Measurements from ENCODE around the gene CLRN3.

The CLRN3 gene

DNA sequence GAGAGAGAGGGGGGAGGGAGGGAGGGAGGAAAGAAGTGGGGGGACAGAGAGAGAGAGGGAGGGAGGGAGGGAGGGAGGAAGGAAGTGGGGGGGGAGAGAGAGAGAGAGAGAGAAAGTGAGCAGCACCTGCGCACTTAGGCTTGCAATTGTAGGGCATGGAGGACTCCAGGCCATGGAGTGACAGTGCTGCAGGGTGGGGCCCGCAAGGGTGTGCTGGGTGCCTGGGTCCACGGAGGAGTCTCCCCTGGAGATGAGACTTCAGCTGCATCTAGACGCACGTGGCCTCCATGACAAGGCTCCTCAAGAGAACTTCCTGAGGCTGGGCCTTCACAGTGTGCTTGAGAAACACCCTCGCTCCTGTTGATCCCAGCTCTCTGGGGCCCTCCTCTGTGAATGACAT lies 44.5 kb downstream of the CLRN3 start:
- no peak for DNase-seq (ENCODE audit: low read depth)

GRCh38 chr10:127845756-127846155 lies 47.0 kb downstream of the CLRN3 start:
- no peak for DNase-seq (ENCODE audit: low read depth)

- DNase-seq (ENCODE audit: low read depth) = no peak
Measured at GRCh38 chr10:127840884-127841283, 51.9 kb downstream of the CLRN3 start.

DNA sequence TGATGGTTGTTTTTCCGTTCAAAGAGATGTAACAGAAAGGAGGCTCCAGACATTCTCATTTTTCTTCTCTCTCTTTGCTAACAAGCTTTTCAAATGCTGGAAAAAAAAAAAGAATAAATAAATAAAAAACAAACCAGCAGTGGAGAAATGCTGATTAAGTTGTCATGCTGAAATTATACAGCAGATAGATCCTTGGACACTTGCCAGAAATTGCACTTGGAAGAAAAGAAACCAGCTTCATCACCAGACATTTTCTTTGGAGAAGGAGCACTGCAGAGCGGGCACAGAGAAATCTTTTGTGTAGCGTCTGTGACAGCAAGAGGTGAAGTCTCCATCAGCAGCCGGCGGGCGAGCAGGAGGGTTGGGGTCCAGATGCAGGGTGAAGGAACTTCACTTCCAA lies 55.8 kb downstream of the CLRN3 start:
- no peak for DNase-seq (ENCODE audit: low read depth)

GRCh38 chr10:127836176-127836575 lies 56.6 kb downstream of the CLRN3 start:
- DNase-seq (ENCODE audit: low read depth) = no peak

- DNase-seq (ENCODE audit: low read depth) = no peak
Measured at GRCh38 chr10:127834791-127835190, 58.0 kb downstream of the CLRN3 start.

GRCh38 chr10:127834221-127834620 lies 58.5 kb downstream of the CLRN3 start:
- DNase-seq (ENCODE audit: low read depth) = no peak

- DNase-seq (ENCODE audit: low read depth) = no peak
Measured at GRCh38 chr10:127833804-127834203, 58.9 kb downstream of the CLRN3 start.

DNA sequence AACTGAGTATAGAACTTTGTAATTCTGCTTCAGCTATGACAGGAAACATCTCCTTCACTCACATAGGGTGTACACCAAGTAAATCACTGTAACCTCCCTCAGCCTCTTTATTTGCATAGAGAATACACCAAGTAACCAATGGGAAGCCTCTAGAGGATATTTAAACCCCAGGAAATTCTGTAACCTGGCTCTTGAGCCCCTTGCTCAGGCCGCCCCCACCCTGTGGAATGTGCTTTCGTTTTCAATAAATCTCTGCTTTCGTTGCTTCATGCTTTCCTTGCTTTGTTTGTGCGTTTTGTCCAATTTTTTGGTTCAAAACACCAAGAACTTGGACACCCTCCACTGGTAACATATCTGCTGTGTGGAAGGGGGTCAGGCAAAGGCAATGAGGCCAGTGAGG lies 60.2 kb downstream of the CLRN3 start:
- DNase-seq (ENCODE audit: low read depth) = no peak

GRCh38 chr10:127830414-127830813 lies 62.3 kb downstream of the CLRN3 start:
- no peak for DNase-seq (ENCODE audit: low read depth)

Measured in activated T-cell treated with anti-CD3 and anti-CD28 coated beads for 1 hour (primary cell).